ENCODE results near the gene RPRD1B.

GRCh38 chr20:38090061-38090460 lies 56.5 kb downstream of the RPRD1B start:
- no peak for TF ChIP-seq CTCF (IDR thresholded peaks at IDR 0.05; ENCODE audit: low read depth, low read length)
- TF ChIP-seq POLR2A (IDR thresholded peaks at IDR 0.05; ENCODE audit: extremely low read depth, insufficient read length): no peak
- TF ChIP-seq MAX (IDR thresholded peaks at IDR 0.05; ENCODE audit: low read depth, low read length): no peak
- no peak for TF ChIP-seq MYC (IDR thresholded peaks at IDR 0.05; ENCODE audit: low read depth, low read length)
